Upper lobe of left lung (tissue), 4 donors: ENCODE data around the gene UBL7.

Source experiments
- CTCF ChIP-seq, 6 experiments: fragments of 450-650 bp in 4 of 6; fragments of 200-600 bp in 2 of 6; sonication (generic) in 2 of 6; IDR thresholded peaks; one replicate each; pipeline ENCODE4 v1.5.1; 2016 to 2019; ENCODE audit warnings: antibody characterized with exemption in 6 of 6
- POLR2A ChIP-seq, 4 donors: fragments of 450-650 bp; IDR thresholded peaks; one replicate each; pipeline ENCODE4 v1.5.1; 2016 to 2017; ENCODE audit warnings: antibody characterized with exemption in 4 of 4, mild to moderate bottlenecking in 2 of 4

- TF ChIP-seq CTCF (IDR thresholded peaks at IDR 0.05) (no peak), POLR2A (IDR thresholded peaks at IDR 0.05) (no peak)
Measured at GRCh38 chr15:74449643-74450205, 11.2 kb downstream of the UBL7 start.
